Neural progenitor cell (in vitro differentiated cells): Measurements from ENCODE around the gene FMO2. TPM values are rescaled to one million over a fixed set of nuclear protein-coding genes. Genes with fewer than 3 reads are reported as not detected.

Experiments used
- DNase-seq: peaks from one replicate; pipeline ENCODE4 v3.0.0-alpha.2; 2016; ENCODE audit warnings: low spot score
- H2AFZ ChIP-seq: fragments of 200-600 bp; sonication (generic); replicated peaks from 2 replicates; pipeline ENCODE4 v1.6.1; 2016; ENCODE audit warnings: antibody characterized with exemption
- H3F3A ChIP-seq: fragments of 200-600 bp; sonication (generic); 2 replicates; pipeline ENCODE4 v1.6.1; 2016; ENCODE audit warnings: antibody characterized with exemption, low read depth
- H3K27ac ChIP-seq: fragments of 200-600 bp; sonication (generic); 2 replicates; pipeline ENCODE4 v1.5.1; 2016; ENCODE audit warnings: mild to moderate bottlenecking
- H3K27me3 ChIP-seq: fragments of 200-600 bp; sonication (generic); 2 replicates; pipeline ENCODE4 v1.6.1; 2016; ENCODE audit warnings: mild to moderate bottlenecking, moderate library complexity
- H3K36me3 ChIP-seq: fragments of 200-600 bp; sonication (generic); 2 replicates; pipeline ENCODE4 v1.5.1; 2016
- H3K4me1 ChIP-seq: fragments of 200-600 bp; sonication (generic); 2 replicates; pipeline ENCODE4 v1.6.1; 2016; ENCODE audit warnings: mixed run types
- H3K4me2 ChIP-seq: fragments of 200-600 bp; sonication (generic); 2 replicates; pipeline ENCODE4 v1.6.1; 2016
- H3K4me3 ChIP-seq: fragments of 200-600 bp; sonication (generic); 2 replicates; pipeline ENCODE4 v1.5.1; 2016
- H3K79me2 ChIP-seq: fragments of 200-600 bp; sonication (generic); 2 replicates; pipeline ENCODE4 v1.6.1; 2016; ENCODE audit warnings: low read depth
- H3K9ac ChIP-seq: fragments of 200-600 bp; sonication (generic); 2 replicates; pipeline ENCODE4 v1.6.1; 2016
- H3K9me3 ChIP-seq: fragments of 200-600 bp; sonication (generic); 2 replicates; pipeline ENCODE4 v1.5.1; 2016; ENCODE audit warnings: low read depth
- H4K20me1 ChIP-seq: fragments of 200-600 bp; sonication (generic); 2 replicates; pipeline ENCODE4 v1.6.1; 2016; ENCODE audit warnings: low read depth
- H3K27ac Mint-ChIP-seq: 3 replicates; pipeline ENCODE4 v1.8.0; 2021; ENCODE audit warnings: mixed read lengths
- H3K27me3 Mint-ChIP-seq: 2 replicates; pipeline ENCODE4 v1.8.0; 2022; ENCODE audit warnings: low read depth, mild to moderate bottlenecking, inconsistent platforms, moderate library complexity, mixed read lengths; ENCODE audit not compliant: insufficient read depth
- H3K36me3 Mint-ChIP-seq: 3 replicates; pipeline ENCODE4 v1.8.0; 2021; ENCODE audit warnings: mixed read lengths
- H3K4me1 Mint-ChIP-seq: 3 replicates; pipeline ENCODE4 v1.8.0; 2021; ENCODE audit warnings: mixed read lengths
- H3K4me3 Mint-ChIP-seq: 3 replicates; pipeline ENCODE4 v1.8.0; 2021; ENCODE audit warnings: mild to moderate bottlenecking, moderate library complexity, mixed read lengths
- H3K9me3 Mint-ChIP-seq: 3 replicates; pipeline ENCODE4 v1.8.0; 2020; ENCODE audit warnings: mixed read lengths
- EZH2 ChIP-seq: fragments of 200-600 bp; sonication (generic); IDR thresholded peaks from 2 replicates; pipeline ENCODE4 v1.6.1; 2017; ENCODE audit warnings: antibody characterized with exemption, mild to moderate bottlenecking, moderate library complexity
- EZH2phosphoT487 ChIP-seq: fragments of 200-600 bp; sonication (generic); IDR thresholded peaks from 2 replicates; pipeline ENCODE4 v1.6.1; 2017; ENCODE audit warnings: antibody characterized with exemption
- total RNA-seq: library from RNA; depleted of rRNA; stranded (reverse); fragments of >200 nt; gene quantifications from 2 replicates; pipeline ENCODE4 v1.2.3, GENCODE V29; 2015; ENCODE audit warnings: low replicate concordance
- TF ChIP-seq, protein P1 (sequence below): fragments of 200-600 bp; sonication (generic); IDR thresholded peaks from 2 replicates; pipeline ENCODE4 v1.5.1; 2017; ENCODE audit warnings: antibody characterized with exemption, mild to moderate bottlenecking

The FMO2 gene
- total RNA-seq, 1 donor from 2014 or later = 0.47 TPM

DNA sequence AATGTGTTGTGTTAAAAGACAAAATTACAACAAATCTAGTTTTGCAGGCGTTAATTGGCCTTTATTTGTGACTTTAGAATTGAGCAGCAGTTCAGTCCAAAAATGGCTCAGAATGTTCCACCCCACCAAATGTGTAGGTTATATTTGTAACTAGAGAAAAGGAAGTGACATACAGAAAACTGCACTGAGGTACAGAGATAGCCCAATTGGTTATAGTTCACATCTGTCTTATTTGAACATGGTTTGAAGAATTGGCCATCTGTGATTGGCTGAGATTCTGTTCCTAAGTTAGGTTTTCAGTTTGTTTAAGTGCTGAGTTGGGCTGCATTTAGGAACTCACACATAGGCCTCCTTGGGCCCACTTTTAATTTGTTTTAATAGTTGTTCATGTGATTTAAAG lies 12.0 kb upstream of the FMO2 start:
- no peak for DNase-seq
- no peaks in the 10 kb centered on the region for H3F3A ChIP-seq
- no peaks in the 10 kb centered on the region for H3K4me1 ChIP-seq
- H3K4me1 Mint-ChIP-seq = no peaks in the 10 kb centered on the region
- H3K9me3 ChIP-seq = no peaks in the 10 kb centered on the region
- H2AFZ ChIP-seq = no peak overlapping the region
- H3K36me3 ChIP-seq = no peaks in the 10 kb centered on the region
- no peak overlapping the region for H3K27ac Mint-ChIP-seq
- no peaks in the 10 kb centered on the region for H3K79me2 ChIP-seq
- no peaks in the 10 kb centered on the region for H3K9me3 Mint-ChIP-seq
- no peak overlapping the region for H3K27ac ChIP-seq
- H3K4me2 ChIP-seq = no peak overlapping the region
- H3K4me3 Mint-ChIP-seq = no peak overlapping the region
- H3K9ac ChIP-seq = no peak overlapping the region
- no peaks in the 10 kb centered on the region for H3K36me3 Mint-ChIP-seq
- TF ChIP-seq, protein P1, sequence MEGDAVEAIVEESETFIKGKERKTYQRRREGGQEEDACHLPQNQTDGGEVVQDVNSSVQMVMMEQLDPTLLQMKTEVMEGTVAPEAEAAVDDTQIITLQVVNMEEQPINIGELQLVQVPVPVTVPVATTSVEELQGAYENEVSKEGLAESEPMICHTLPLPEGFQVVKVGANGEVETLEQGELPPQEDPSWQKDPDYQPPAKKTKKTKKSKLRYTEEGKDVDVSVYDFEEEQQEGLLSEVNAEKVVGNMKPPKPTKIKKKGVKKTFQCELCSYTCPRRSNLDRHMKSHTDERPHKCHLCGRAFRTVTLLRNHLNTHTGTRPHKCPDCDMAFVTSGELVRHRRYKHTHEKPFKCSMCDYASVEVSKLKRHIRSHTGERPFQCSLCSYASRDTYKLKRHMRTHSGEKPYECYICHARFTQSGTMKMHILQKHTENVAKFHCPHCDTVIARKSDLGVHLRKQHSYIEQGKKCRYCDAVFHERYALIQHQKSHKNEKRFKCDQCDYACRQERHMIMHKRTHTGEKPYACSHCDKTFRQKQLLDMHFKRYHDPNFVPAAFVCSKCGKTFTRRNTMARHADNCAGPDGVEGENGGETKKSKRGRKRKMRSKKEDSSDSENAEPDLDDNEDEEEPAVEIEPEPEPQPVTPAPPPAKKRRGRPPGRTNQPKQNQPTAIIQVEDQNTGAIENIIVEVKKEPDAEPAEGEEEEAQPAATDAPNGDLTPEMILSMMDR = no peak
- no peak for TF ChIP-seq EZH2phosphoT487
- no peak for TF ChIP-seq EZH2
- no peak overlapping the region for H3K4me3 ChIP-seq
- no peaks in the 10 kb centered on the region for H4K20me1 ChIP-seq
- H3K27me3 Mint-ChIP-seq = peaks cover 4% of the 10 kb centered on the region
- no peaks in the 10 kb centered on the region for H3K27me3 ChIP-seq

DNA sequence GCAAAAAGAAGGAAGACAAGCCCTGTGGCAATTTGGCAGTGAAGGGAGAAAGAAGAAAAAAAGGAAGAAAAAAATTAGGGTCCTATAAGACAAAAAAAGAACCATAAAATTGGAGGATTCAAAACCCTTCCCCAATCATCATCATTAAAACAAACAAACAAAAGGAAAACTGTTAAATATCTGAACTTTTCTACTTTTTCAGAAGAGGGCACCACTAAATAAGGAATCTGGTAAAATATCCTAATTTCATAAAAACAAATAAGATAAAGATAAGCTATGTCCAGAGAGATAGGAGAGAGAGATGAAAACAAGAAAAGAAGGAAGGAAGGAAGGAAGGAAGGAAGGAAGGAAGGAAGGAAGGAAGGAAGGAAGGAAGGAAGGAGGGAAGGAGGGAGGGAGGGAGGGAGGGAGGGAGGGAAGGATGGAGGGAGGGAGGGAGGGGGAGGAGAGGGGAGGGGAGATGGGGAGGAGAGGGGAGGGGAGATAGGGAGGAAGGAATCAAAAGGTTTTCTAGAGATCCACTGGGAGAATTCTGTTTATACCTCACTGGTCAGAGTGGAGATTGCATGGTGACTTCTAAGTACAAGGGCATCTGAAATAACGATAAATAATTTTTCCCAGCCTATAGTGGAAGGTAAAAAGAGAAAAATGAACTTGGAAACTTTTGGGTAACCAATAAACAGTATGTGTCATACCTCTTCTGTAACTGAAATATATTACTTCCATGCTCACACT lies 10.4 kb upstream of the FMO2 start:
- Histone ChIP-seq H3F3A (no peaks in the 10 kb centered on the region), H3K4me1 (no peaks in the 10 kb centered on the region), H3K4me2 (no peak overlapping the region), H3K79me2 (no peaks in the 10 kb centered on the region), H3K36me3 (no peaks in the 10 kb centered on the region), H3K27ac (no peak overlapping the region), H2AFZ (no peak overlapping the region), H3K27me3 (no peaks in the 10 kb centered on the region), H3K9ac (no peak overlapping the region), H4K20me1 (no peaks in the 10 kb centered on the region), H3K4me3 (no peak overlapping the region), H3K9me3 (no peaks in the 10 kb centered on the region)
- H3K9me3 Mint-ChIP-seq = no peaks in the 10 kb centered on the region
- H3K4me1 Mint-ChIP-seq = no peaks in the 10 kb centered on the region
- no peaks in the 10 kb centered on the region for H3K27me3 Mint-ChIP-seq
- TF ChIP-seq EZH2phosphoT487 = no peak
- TF ChIP-seq, protein P1 = no peak
- no peak for TF ChIP-seq EZH2
- H3K36me3 Mint-ChIP-seq = no peaks in the 10 kb centered on the region
- DNase-seq = no peak
- no peak overlapping the region for H3K27ac Mint-ChIP-seq
- H3K4me3 Mint-ChIP-seq = no peak overlapping the region

DNA sequence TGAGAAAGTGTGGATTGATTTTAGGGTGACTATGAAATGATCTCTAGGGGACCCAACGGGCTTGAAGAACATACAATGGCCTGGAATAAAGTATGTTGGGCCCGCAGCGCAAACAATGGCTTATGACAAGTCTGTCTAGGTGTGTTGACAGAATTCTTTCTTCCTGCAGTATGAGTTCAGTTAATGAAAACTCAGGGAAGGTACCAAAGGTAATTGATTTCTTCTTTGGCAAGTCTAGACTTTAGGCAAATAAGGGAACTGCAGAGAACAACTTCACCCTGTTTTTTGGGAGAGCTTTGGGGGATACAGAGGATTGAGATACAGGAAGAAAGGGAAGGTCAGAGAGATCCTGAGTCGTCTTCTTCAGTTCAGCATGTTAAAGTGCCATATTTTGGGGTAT lies 7.8 kb upstream of the FMO2 start:
- Mint-ChIP-seq H3K4me3 (no peak overlapping the region), H3K4me1 (no peaks in the 10 kb centered on the region), H3K27me3 (no peaks in the 10 kb centered on the region), H3K36me3 (no peaks in the 10 kb centered on the region), H3K27ac (no peak overlapping the region), H3K9me3 (no peaks in the 10 kb centered on the region)
- no peaks in the 10 kb centered on the region for H3K36me3 ChIP-seq
- H3K4me3 ChIP-seq = no peak overlapping the region
- no peak overlapping the region for H3K9ac ChIP-seq
- no peaks in the 10 kb centered on the region for H3K4me1 ChIP-seq
- H4K20me1 ChIP-seq = no peaks in the 10 kb centered on the region
- H3K4me2 ChIP-seq = no peak overlapping the region
- H3K79me2 ChIP-seq = no peaks in the 10 kb centered on the region
- H3F3A ChIP-seq = no peaks in the 10 kb centered on the region
- no peaks in the 10 kb centered on the region for H3K9me3 ChIP-seq
- H3K27me3 ChIP-seq = no peaks in the 10 kb centered on the region
- no peak overlapping the region for H3K27ac ChIP-seq
- DNase-seq = no peak
- H2AFZ ChIP-seq = no peak overlapping the region
- TF ChIP-seq, protein P1 = no peak
- no peak for TF ChIP-seq EZH2
- TF ChIP-seq EZH2phosphoT487 = no peak
